K562 (cell line): ENCODE data around the gene CHRNA9. TPM values are rescaled to one million over a fixed set of nuclear protein-coding genes. Genes with fewer than 3 reads are reported as not detected.

Experiments used
- ATAC-seq: fragments of 200-7000 bp; cut with Tn5 transposase; 3 replicates; pipeline ENCODE4 v1.9.1; 2020; ENCODE audit warnings: moderate library complexity
- BruUV-seq: library from RNA; stranded (reverse); fragments of 400-500 nt; replicated peaks from 2 replicates; lab custom pipeline; 2021; lab: Mats Ljungman, UMichigan
- CTCF ChIA-PET: fragments of 300-600 bp; formaldehyde crosslinking; extraction: SDS; loops from one replicate; lab custom pipeline; 2021; ENCODE audit warnings: low intra/inter-chr PET ratio; lab: Yijun Ruan, JAX
- POLR2A ChIA-PET: fragments of 300-600, 350-650 bp; sonication (Branson Sonifier 250); formaldehyde crosslinking; extraction: SDS; loops from one replicate; lab custom pipeline; 2021; ENCODE audit warnings: antibody characterized with exemption, inconsistent platforms; lab: Yijun Ruan, JAX
- DNase-seq, 4 experiments: peaks; one replicate each; pipeline versions ENCODE4 v3.0.0 to v3.0.0-alpha.2; 2011 to 2018; ENCODE audit warnings: low spot score in 3 of 4, mixed read lengths in 3 of 4; ENCODE audit errors: extremely low read depth in 1 of 4
- FAIRE-seq: peaks from 2 replicates; lab custom pipeline; 2011; peaks lifted over from hg19 to GRCh38; lab: Jason Lieb, UNC
- H2AFZ ChIP-seq: 2 replicates; pipeline ENCODE4 v1.6.0; 2011; ENCODE audit warnings: low read depth, low read length, control low read depth, inconsistent platforms
- H3K27ac ChIP-seq: fragments of 200-600 bp; 3 replicates; pipeline ENCODE4 v1.8.0; 2011; ENCODE audit warnings: low read depth, mild to moderate bottlenecking, control low read depth, inconsistent platforms, low read length, moderate library complexity, mixed read lengths; ENCODE audit errors: extremely low read depth
- H3K27me3 ChIP-seq, 2 experiments: fragments of 300-600 bp in 1 of 2; 2 replicates in 1 of 2; 3 replicates in 1 of 2; pipeline versions ENCODE4 v1.6.0 to v1.8.0; 2011; ENCODE audit warnings: inconsistent platforms in 2 of 2, low read length in 2 of 2, mild to moderate bottlenecking in 1 of 2, mixed read lengths in 1 of 2, moderate library complexity in 1 of 2; ENCODE audit not compliant: control insufficient read depth in 2 of 2, insufficient read depth in 2 of 2
- H3K36me3 ChIP-seq: fragments of 300-600 bp; 3 replicates; pipeline ENCODE4 v1.8.0; 2011; ENCODE audit warnings: mild to moderate bottlenecking, low read length, inconsistent platforms; ENCODE audit not compliant: control insufficient read depth, insufficient read depth
- H3K4me1 ChIP-seq, 2 experiments: fragments of 200-600 bp in 1 of 2; replicated peaks in 1 of 2; 2 replicates in 1 of 2; 3 replicates in 1 of 2; pipeline versions ENCODE4 v1.5.1 to v1.8.0; 2011; ENCODE audit warnings: inconsistent platforms in 2 of 2, low read length in 2 of 2, mild to moderate bottlenecking in 1 of 2, mixed read lengths in 1 of 2, moderate library complexity in 1 of 2; ENCODE audit not compliant: control insufficient read depth in 2 of 2, insufficient read depth in 2 of 2
- H3K4me2 ChIP-seq: 2 replicates; pipeline ENCODE4 v1.6.1; 2011; ENCODE audit warnings: low read length, control low read depth, inconsistent platforms, mixed read lengths; ENCODE audit not compliant: insufficient read depth
- H3K4me3 ChIP-seq: fragments of 200-600 bp; sonication (generic), shearing (Covaris generic); 2 replicates; pipeline ENCODE4 v1.5.1; 2016; ENCODE audit warnings: control low read depth, inconsistent platforms
- H3K79me2 ChIP-seq: fragments of 200-600 bp; 3 replicates; pipeline ENCODE4 v1.8.0; 2011; ENCODE audit warnings: low read length, inconsistent platforms; ENCODE audit not compliant: control insufficient read depth, insufficient read depth
- H3K9ac ChIP-seq, 2 experiments: 2 replicates each; pipeline versions ENCODE4 v1.6.0 to v1.6.1; 2011; ENCODE audit warnings: low read depth in 2 of 2, low read length in 2 of 2, control low read depth in 1 of 2, inconsistent platforms in 1 of 2, mild to moderate bottlenecking in 1 of 2, mixed read lengths in 1 of 2; ENCODE audit not compliant: insufficient read depth in 1 of 2
- H3K9me1 ChIP-seq: one replicate; pipeline ENCODE4 v1.6.0; 2011; ENCODE audit warnings: inconsistent platforms, mild to moderate bottlenecking, low read length, moderate library complexity; ENCODE audit not compliant: control insufficient read depth, insufficient read depth
- H3K9me3 ChIP-seq: replicated peaks from 2 replicates; pipeline ENCODE4 v1.5.1; 2011; ENCODE audit warnings: low read depth, low read length, inconsistent platforms; ENCODE audit not compliant: control insufficient read depth, insufficient read depth
- H4K20me1 ChIP-seq: replicated peaks from 2 replicates; pipeline ENCODE4 v1.6.1; 2011; ENCODE audit warnings: low read length, inconsistent platforms, mixed read lengths; ENCODE audit not compliant: control insufficient read depth, insufficient read depth
- BRCA1 ChIP-seq, 2 experiments: fragments of 450-650 bp in 1 of 2; sonication (generic) in 1 of 2; formaldehyde crosslinking in 1 of 2; IDR thresholded peaks; 2 replicates each; pipeline versions ENCODE4 v1.5.0 to v1.6.1; 2017 to 2020; ENCODE audit warnings: mild to moderate bottlenecking in 1 of 2, missing genetic modification reagents in 1 of 2
- C11orf30 ChIP-seq: fragments of 450-650 bp; IDR thresholded peaks from 2 replicates; pipeline ENCODE4 v1.6.1; 2016; ENCODE audit warnings: low read depth, mild to moderate bottlenecking
- PHF8 ChIP-seq: fragments of 200-600 bp; sonication (generic); IDR thresholded peaks from 2 replicates; pipeline ENCODE4 v1.6.1; 2012; ENCODE audit warnings: mixed run types, mild to moderate bottlenecking, inconsistent platforms, low read length, moderate library complexity, borderline replicate concordance
- XRCC5 ChIP-seq: fragments of 200-400 bp; formaldehyde crosslinking; IDR thresholded peaks from 2 replicates; pipeline ENCODE4 v1.6.1; 2017; ENCODE audit warnings: low read depth, mild to moderate bottlenecking, low read length
- ZNF316 ChIP-seq: fragments of 450-650 bp; IDR thresholded peaks from 2 replicates; pipeline ENCODE4 v1.6.1; 2016
- WGBS: fragments of 100-300 bp; shearing (Covaris generic); methylation state at CpG from one replicate; pipeline ENCODE4 v1.1.6; 2016; ENCODE audit warnings: low coverage, mixed read lengths; ENCODE audit not compliant: insufficient coverage; ENCODE audit errors: missing lambda C conversion rate; 5-methylcytosine and 5-hydroxymethylcytosine counted together
- in situ Hi-C: fragments of 300-500 bp; cut with MboI; formaldehyde crosslinking; loops from 4 replicates; pipeline ENCODE4 v1.15.0; 2018; ENCODE audit warnings: inconsistent platforms, mixed read lengths
- intact Hi-C: fragments of 100-400 bp; cut with micrococcal nuclease; formaldehyde crosslinking; loops from 2 replicates; pipeline ENCODE4 v1.14.2; 2022
- polyA plus RNA-seq, 8 experiments: library from polyadenylated mRNA; depleted of rRNA in 4 of 8; stranded (reverse) in 5 of 8; unstranded in 3 of 8; fragments of >200 nt; fragmentation: Nextera tagmentation in 2 of 8; fragmentation: Illumina TruSeq in 1 of 8; extraction: Ambion mirVana in 2 of 8; extraction: Trizol in 1 of 8; gene quantifications; 2 replicates each; pipeline versions ENCODE4 v1.2.1 to v1.2.3, GENCODE V29; 2011 to 2014; ENCODE audit warnings: inconsistent platforms in 1 of 8, missing spikeins in 1 of 8
- total RNA-seq, 7 experiments: library from RNA; depleted of rRNA in 6 of 7; stranded (reverse); fragments of >200 nt in 6 of 7; fragmentation: Illumina TruSeq in 2 of 7; extraction: Trizol in 2 of 7; gene quantifications; 2 replicates each; pipeline versions ENCODE4 v1.2.1 to v1.2.3, GENCODE V29; 2011 to 2021; ENCODE audit warnings: low replicate concordance in 1 of 7

Gene CHRNA9
- total and polyA plus RNA-seq, 9 of the 15 experiments (the other 6 are each of a cell fraction or from before 2014, with no cell fraction given) = not detected

- Histone ChIP-seq H3K4me3 (no peak overlapping the region), H3K79me2 (no peaks in the 10 kb centered on the region), H3K36me3 (no peaks in the 10 kb centered on the region), H2AFZ (no peak overlapping the region), H3K4me2 (no peak overlapping the region), H3K9me1 (no peaks in the 10 kb centered on the region), H3K9me3 (no peaks in the 10 kb centered on the region), H4K20me1 (no peaks in the 10 kb centered on the region), H3K27ac (no peak overlapping the region), H3K9ac (no peak overlapping the region), H3K27me3 (peaks cover 35 to 43% of the 10 kb centered on the region in 2 experiments), H3K4me1 (no peaks in the 10 kb centered on the region)
- POLR2A ChIA-PET = no interaction called here
- no peak for FAIRE-seq
- BruUV-seq = no TSS peak
- intact Hi-C loops = no loop called here
- WGBS = 3% methylated on average over 11 of the region's 11 CpGs
- no peak for DNase-seq
- in situ Hi-C loops = no loop called here
- ATAC-seq = no peak
- TF ChIP-seq XRCC5 (no peak), C11orf30 (peak; percentile 39; the same call in 1 of the 2 replicates), PHF8 (no peak), ZNF316 (peak; percentile 55)
- CTCF ChIA-PET = no interaction called here
These were observed 19.0 kb downstream of the CHRNA9 start for GRCh38 chr4:40354158-40354557.

GRCh38 chr4:40355131-40355530, 20.0 kb downstream of the CHRNA9 start:
- H3K9me1 ChIP-seq = no peaks in the 10 kb centered on the region
- 3% methylated on average over 5 of the region's 5 CpGs for WGBS
- no peak for ATAC-seq
- intact Hi-C loops (no loop called here), in situ Hi-C loops (no loop called here)
- H3K27me3 ChIP-seq = peaks cover 31 to 46% of the 10 kb centered on the region in 2 experiments
- POLR2A ChIA-PET = interaction anchor here (0.6 kb wide), 1 partner anchor 1008 kb away, joined by 3 read pairs; no protein-coding TSS in a partner anchor
- H3K36me3 ChIP-seq = no peaks in the 10 kb centered on the region
- H3K4me3 ChIP-seq = no peak overlapping the region
- no peak for DNase-seq
- no peak overlapping the region for H3K9ac ChIP-seq
- H3K9me3 ChIP-seq = no peaks in the 10 kb centered on the region
- H3K4me2 ChIP-seq = no peak overlapping the region
- BruUV-seq = no TSS peak
- CTCF ChIA-PET = no interaction called here
- H2AFZ ChIP-seq = no peak overlapping the region
- no peak for FAIRE-seq
- no peak overlapping the region for H3K27ac ChIP-seq
- H4K20me1 ChIP-seq = no peaks in the 10 kb centered on the region
- no peaks in the 10 kb centered on the region for H3K79me2 ChIP-seq
- no peak for TF ChIP-seq BRCA1 (IDR thresholded peaks at IDR 0.05)
- TF ChIP-seq BRCA1 (CRISPR knock-in tag; IDR thresholded peaks at IDR 0.05) = no peak
- no peaks in the 10 kb centered on the region for H3K4me1 ChIP-seq
